H9 (cell line): ENCODE measurements around the gene TBL2. TPM values are rescaled to one million over a fixed set of nuclear protein-coding genes. Genes with fewer than 3 reads are reported as not detected.
"Not testable (repeated sequence)": the region's sequence is repeated elsewhere in the genome, so short reads cannot be mapped to it uniquely, and the experiment has no call there.

ENCODE experiments used
- DNase-seq: peaks from one replicate; pipeline ENCODE4 v3.0.0-alpha.2; 2017
- H2AFZ ChIP-seq: one replicate; pipeline ENCODE4 v1.6.1; 2013; ENCODE audit warnings: mild to moderate bottlenecking, low read length, control low read depth, moderate library complexity
- H2AK5ac ChIP-seq: 2 replicates; pipeline ENCODE4 v1.6.1; 2013; ENCODE audit warnings: low read length, control low read depth, mixed read lengths; ENCODE audit not compliant: insufficient read length
- H2BK120ac ChIP-seq: one replicate; pipeline ENCODE4 v1.6.1; 2013; ENCODE audit warnings: low read depth, mild to moderate bottlenecking, low read length, control low read depth, inconsistent platforms; ENCODE audit not compliant: poor library complexity, severe bottlenecking
- H2BK12ac ChIP-seq: 2 replicates; pipeline ENCODE4 v1.6.1; 2013; ENCODE audit warnings: low read length, control low read depth, mixed read lengths, low read depth; ENCODE audit not compliant: insufficient read length
- H2BK15ac ChIP-seq: 2 replicates; pipeline ENCODE4 v1.6.1; 2013; ENCODE audit warnings: low read depth, low read length, control low read depth
- H2BK20ac ChIP-seq: one replicate; pipeline ENCODE4 v1.6.1; 2013; ENCODE audit warnings: low read depth, mild to moderate bottlenecking, low read length, control low read depth, inconsistent platforms; ENCODE audit not compliant: poor library complexity, severe bottlenecking
- H2BK5ac ChIP-seq: 2 replicates; pipeline ENCODE4 v1.6.1; 2013; ENCODE audit warnings: low read length, control low read depth, mixed read lengths; ENCODE audit not compliant: insufficient read length
- H3K14ac ChIP-seq: 2 replicates; pipeline ENCODE4 v1.6.1; 2013; ENCODE audit warnings: low read length, control low read depth; ENCODE audit not compliant: insufficient read depth
- H3K18ac ChIP-seq: 2 replicates; pipeline ENCODE4 v1.6.1; 2013; ENCODE audit warnings: low read depth, mild to moderate bottlenecking, mixed read lengths, low read length, control low read depth; ENCODE audit not compliant: insufficient read length
- H3K23ac ChIP-seq: 2 replicates; pipeline ENCODE4 v1.6.1; 2013; ENCODE audit warnings: low read length, control low read depth, mixed read lengths, low read depth; ENCODE audit not compliant: insufficient read length
- H3K23me2 ChIP-seq: 2 replicates; pipeline ENCODE4 v1.6.1; 2013; ENCODE audit warnings: low read depth, mild to moderate bottlenecking, mixed read lengths, low read length, control low read depth; ENCODE audit not compliant: insufficient read length, poor library complexity, severe bottlenecking
- H3K27ac ChIP-seq: 2 replicates; pipeline ENCODE4 v1.5.1; 2013; ENCODE audit warnings: low read length, control low read depth, mixed read lengths, low read depth; ENCODE audit not compliant: insufficient read length
- H3K27me3 ChIP-seq: 2 replicates; pipeline ENCODE4 v1.6.1; 2013; ENCODE audit warnings: low read length, control low read depth, inconsistent platforms; ENCODE audit not compliant: insufficient read depth
- H3K4ac ChIP-seq: 2 replicates; pipeline ENCODE4 v1.6.1; 2013; ENCODE audit warnings: low read depth, mild to moderate bottlenecking, control low read depth, inconsistent platforms, low read length, moderate library complexity
- H3K4me1 ChIP-seq: 2 replicates; pipeline ENCODE4 v1.6.1; 2013; ENCODE audit warnings: low read length, control low read depth, inconsistent platforms; ENCODE audit not compliant: insufficient read depth
- H3K4me2 ChIP-seq: 2 replicates; pipeline ENCODE4 v1.6.1; 2013; ENCODE audit warnings: low read length, control low read depth, mixed read lengths; ENCODE audit not compliant: insufficient read length, insufficient read depth
- H3K56ac ChIP-seq: 2 replicates; pipeline ENCODE4 v1.6.1; 2013; ENCODE audit warnings: low read depth, mild to moderate bottlenecking, mixed read lengths, low read length, control low read depth; ENCODE audit not compliant: insufficient read length
- H3K79me1 ChIP-seq: 2 replicates; pipeline ENCODE4 v1.6.1; 2013; ENCODE audit warnings: low read depth, mild to moderate bottlenecking, moderate library complexity, low read length, control low read depth, inconsistent platforms; ENCODE audit not compliant: insufficient read depth, poor library complexity, severe bottlenecking
- H3K79me2 ChIP-seq: 2 replicates; pipeline ENCODE4 v1.6.1; 2013; ENCODE audit warnings: low read length, control low read depth, inconsistent platforms; ENCODE audit not compliant: insufficient read depth
- H3K9ac ChIP-seq: 2 replicates; pipeline ENCODE4 v1.6.1; 2013; ENCODE audit warnings: low read length, control low read depth, mixed read lengths; ENCODE audit not compliant: insufficient read length; ENCODE audit errors: extremely low read depth
- H3K9me3 ChIP-seq: one replicate; pipeline ENCODE4 v1.6.1; 2013; ENCODE audit warnings: low read depth, low read length, inconsistent platforms; ENCODE audit not compliant: control insufficient read depth
- H3T11ph ChIP-seq: one replicate; pipeline ENCODE4 v1.6.1; 2013; ENCODE audit warnings: mild to moderate bottlenecking, low read length, control low read depth, inconsistent platforms
- H4K20me1 ChIP-seq: one replicate; pipeline ENCODE4 v1.6.1; 2013; ENCODE audit not compliant: control insufficient read depth, insufficient read length, insufficient read depth
- H4K5ac ChIP-seq: 2 replicates; pipeline ENCODE4 v1.6.1; 2013; ENCODE audit warnings: low read depth, mild to moderate bottlenecking, mixed read lengths, low read length, control low read depth; ENCODE audit not compliant: insufficient read length
- H4K8ac ChIP-seq: replicated peaks from 2 replicates; pipeline ENCODE4 v1.6.1; 2013; ENCODE audit warnings: low read length, control low read depth, mixed read lengths, low read depth; ENCODE audit not compliant: insufficient read length
- H4K91ac ChIP-seq: 2 replicates; pipeline ENCODE4 v1.6.1; 2013; ENCODE audit warnings: low read depth, mild to moderate bottlenecking, moderate library complexity, mixed read lengths, low read length, control low read depth; ENCODE audit not compliant: insufficient read length
- H3K27ac Mint-ChIP-seq, 3 experiments: 2 replicates in 2 of 3; 3 replicates in 1 of 3; pipeline ENCODE4 v1.8.0; 2020 to 2021; ENCODE audit warnings: mixed read lengths in 3 of 3, mild to moderate bottlenecking in 1 of 3, moderate library complexity in 1 of 3
- H3K27me3 Mint-ChIP-seq: 2 replicates; pipeline ENCODE4 v1.8.0; 2021; ENCODE audit warnings: low read depth, mild to moderate bottlenecking, moderate library complexity, mixed read lengths
- H3K36me3 Mint-ChIP-seq, 3 experiments: 2 replicates in 2 of 3; 3 replicates in 1 of 3; pipeline ENCODE4 v1.8.0; 2020 to 2021; ENCODE audit warnings: low read depth in 3 of 3, mixed read lengths in 3 of 3; ENCODE audit not compliant: insufficient read depth in 1 of 3
- H3K4me1 Mint-ChIP-seq, 2 experiments: 2 replicates each; pipeline ENCODE4 v1.8.0; 2020; ENCODE audit warnings: mixed read lengths in 2 of 2
- H3K4me3 Mint-ChIP-seq, 2 experiments: 2 replicates in 1 of 2; 3 replicates in 1 of 2; pipeline ENCODE4 v1.8.0; 2020 to 2021; ENCODE audit warnings: mild to moderate bottlenecking in 2 of 2, mixed read lengths in 2 of 2, moderate library complexity in 1 of 2
- H3K9me3 Mint-ChIP-seq, 2 experiments: 2 replicates in 1 of 2; 3 replicates in 1 of 2; pipeline ENCODE4 v1.8.0; 2020; ENCODE audit warnings: mild to moderate bottlenecking in 2 of 2, mixed read lengths in 2 of 2, moderate library complexity in 1 of 2
- WGBS: extraction: QIAGEN DNeasy Blood & Tissue Kit; methylation state at CpG from one replicate; pipeline ENCODE4 v1.1.7; 2013; ENCODE audit warnings: missing lambda C conversion rate, low lambda C conversion rate, mixed read lengths; ENCODE audit not compliant: insufficient read length; ENCODE audit errors: extremely low coverage; 5-methylcytosine and 5-hydroxymethylcytosine counted together
- total RNA-seq: library from RNA; stranded (reverse); gene quantifications from 2 replicates; pipeline ENCODE4 v1.2.1, GENCODE V29; 2021
- TF ChIP-seq, protein P1 (sequence below): fragments of 200-600 bp; sonication (generic); conservative IDR thresholded peaks from 3 replicates; pipeline ENCODE4 v1.8.0; 2021; ENCODE audit warnings: antibody characterized with exemption, mild to moderate bottlenecking

Gene TBL2
- total RNA-seq, 1 experiment from 2014 or later, result 26.7 TPM

- H3K9ac ChIP-seq, result no peak overlapping the region
- Mint-ChIP-seq H3K4me3 (no peak overlapping the region), H3K27me3 (no peaks in the 10 kb centered on the region), H3K4me1 (peaks cover 3 to 8% of the 10 kb centered on the region in 2 experiments; a peak in 3 of 4 replicates), H3K9me3 (no peaks in the 10 kb centered on the region; a peak in 1 of 5 replicates), H3K36me3 (peaks cover 0 to under 1% (median 0%) of the 10 kb centered on the region in 3 experiments; a peak in 4 of 7 replicates), H3K27ac (peak overlapping the region; percentile 22 to 92 (median 64); a peak in 3 of 7 replicates)
- no peaks in the 10 kb centered on the region for H3K27me3 ChIP-seq
- H3K27ac ChIP-seq, result no peak overlapping the region
- H3K4me1 ChIP-seq, result no peaks in the 10 kb centered on the region
- H3K23me2 ChIP-seq, result no peaks in the 10 kb centered on the region
- TF ChIP-seq, protein P1, sequence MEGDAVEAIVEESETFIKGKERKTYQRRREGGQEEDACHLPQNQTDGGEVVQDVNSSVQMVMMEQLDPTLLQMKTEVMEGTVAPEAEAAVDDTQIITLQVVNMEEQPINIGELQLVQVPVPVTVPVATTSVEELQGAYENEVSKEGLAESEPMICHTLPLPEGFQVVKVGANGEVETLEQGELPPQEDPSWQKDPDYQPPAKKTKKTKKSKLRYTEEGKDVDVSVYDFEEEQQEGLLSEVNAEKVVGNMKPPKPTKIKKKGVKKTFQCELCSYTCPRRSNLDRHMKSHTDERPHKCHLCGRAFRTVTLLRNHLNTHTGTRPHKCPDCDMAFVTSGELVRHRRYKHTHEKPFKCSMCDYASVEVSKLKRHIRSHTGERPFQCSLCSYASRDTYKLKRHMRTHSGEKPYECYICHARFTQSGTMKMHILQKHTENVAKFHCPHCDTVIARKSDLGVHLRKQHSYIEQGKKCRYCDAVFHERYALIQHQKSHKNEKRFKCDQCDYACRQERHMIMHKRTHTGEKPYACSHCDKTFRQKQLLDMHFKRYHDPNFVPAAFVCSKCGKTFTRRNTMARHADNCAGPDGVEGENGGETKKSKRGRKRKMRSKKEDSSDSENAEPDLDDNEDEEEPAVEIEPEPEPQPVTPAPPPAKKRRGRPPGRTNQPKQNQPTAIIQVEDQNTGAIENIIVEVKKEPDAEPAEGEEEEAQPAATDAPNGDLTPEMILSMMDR, result no peak
- no peaks in the 10 kb centered on the region for H3K79me2 ChIP-seq
- no peak overlapping the region for H2AK5ac ChIP-seq
- H4K5ac ChIP-seq, result no peak overlapping the region
- no peak overlapping the region for H2BK12ac ChIP-seq
- H3T11ph ChIP-seq, result no peak overlapping the region
- no peaks in the 10 kb centered on the region for H4K20me1 ChIP-seq
- no peak overlapping the region for H3K4me2 ChIP-seq
- H3K23ac ChIP-seq, result no peak overlapping the region
- H2BK120ac ChIP-seq, result no peak overlapping the region
- H3K79me1 ChIP-seq, result no peaks in the 10 kb centered on the region
- H3K9me3 ChIP-seq, result no peaks in the 10 kb centered on the region
- no peak overlapping the region for H2AFZ ChIP-seq
- no peak overlapping the region for H2BK15ac ChIP-seq
- H2BK20ac ChIP-seq, result no peak overlapping the region
- no peak overlapping the region for H3K14ac ChIP-seq
- H3K18ac ChIP-seq, result no peak overlapping the region
- WGBS, result no CpG with 5 or more reads among the region's 8 CpGs
- H3K4ac ChIP-seq, result no peak overlapping the region
- no peak overlapping the region for H3K56ac ChIP-seq
- no peak for DNase-seq
- no peak overlapping the region for H2BK5ac ChIP-seq
- H4K91ac ChIP-seq, result no peak overlapping the region
- H4K8ac ChIP-seq, result no peak overlapping the region
Measured at GRCh38 chr7:73526896-73527821, 51.2 kb downstream of the TBL2 start.

DNA sequence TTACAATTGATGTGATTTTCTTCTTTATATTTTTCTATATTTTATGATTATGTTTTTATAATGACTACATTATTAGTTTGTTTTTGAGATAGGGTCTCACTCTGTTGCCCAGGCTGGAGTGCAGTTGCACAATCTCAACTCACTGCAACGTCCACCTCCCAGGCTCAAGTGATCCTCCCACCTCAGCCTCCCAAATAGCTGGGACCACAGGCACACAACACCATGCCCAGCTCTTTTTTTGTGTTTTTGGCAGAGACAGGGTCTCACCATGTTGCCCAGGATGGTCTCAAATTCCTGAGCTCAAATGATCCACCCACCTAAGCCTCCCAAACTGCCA, 52.3 kb downstream of the TBL2 start:
- H3K79me1 ChIP-seq, H2BK12ac ChIP-seq, H3K27ac ChIP-seq, H4K91ac ChIP-seq, H3K23me2 ChIP-seq, H3K27ac Mint-ChIP-seq, H2AK5ac ChIP-seq, H4K20me1 ChIP-seq, H2BK120ac ChIP-seq, H3K4me3 Mint-ChIP-seq, H3K9me3 Mint-ChIP-seq, H2AFZ ChIP-seq, H3K23ac ChIP-seq, DNase-seq, H3T11ph ChIP-seq, H3K14ac ChIP-seq, H3K56ac ChIP-seq, H3K27me3 ChIP-seq, H3K4me1 ChIP-seq, H3K18ac ChIP-seq, H2BK5ac ChIP-seq, H3K4me1 Mint-ChIP-seq, H3K79me2 ChIP-seq, H3K36me3 Mint-ChIP-seq, H2BK15ac ChIP-seq, H3K27me3 Mint-ChIP-seq, H3K4ac ChIP-seq, H2BK20ac ChIP-seq, H3K4me2 ChIP-seq, H3K9ac ChIP-seq, H3K9me3 ChIP-seq, H4K5ac ChIP-seq, H4K8ac ChIP-seq: not testable (repeated sequence)
- no CpG with 5 or more reads among the region's 1 CpG for WGBS
